ENCODE measurements around the gene SERPINB6.

GRCh38 chr6:2937627-2938003 is 33.8 kb downstream of the SERPINB6 start:
- TF ChIP-seq, protein P1, sequence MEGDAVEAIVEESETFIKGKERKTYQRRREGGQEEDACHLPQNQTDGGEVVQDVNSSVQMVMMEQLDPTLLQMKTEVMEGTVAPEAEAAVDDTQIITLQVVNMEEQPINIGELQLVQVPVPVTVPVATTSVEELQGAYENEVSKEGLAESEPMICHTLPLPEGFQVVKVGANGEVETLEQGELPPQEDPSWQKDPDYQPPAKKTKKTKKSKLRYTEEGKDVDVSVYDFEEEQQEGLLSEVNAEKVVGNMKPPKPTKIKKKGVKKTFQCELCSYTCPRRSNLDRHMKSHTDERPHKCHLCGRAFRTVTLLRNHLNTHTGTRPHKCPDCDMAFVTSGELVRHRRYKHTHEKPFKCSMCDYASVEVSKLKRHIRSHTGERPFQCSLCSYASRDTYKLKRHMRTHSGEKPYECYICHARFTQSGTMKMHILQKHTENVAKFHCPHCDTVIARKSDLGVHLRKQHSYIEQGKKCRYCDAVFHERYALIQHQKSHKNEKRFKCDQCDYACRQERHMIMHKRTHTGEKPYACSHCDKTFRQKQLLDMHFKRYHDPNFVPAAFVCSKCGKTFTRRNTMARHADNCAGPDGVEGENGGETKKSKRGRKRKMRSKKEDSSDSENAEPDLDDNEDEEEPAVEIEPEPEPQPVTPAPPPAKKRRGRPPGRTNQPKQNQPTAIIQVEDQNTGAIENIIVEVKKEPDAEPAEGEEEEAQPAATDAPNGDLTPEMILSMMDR (IDR thresholded peaks at IDR 0.05) = no peak
- TF ChIP-seq POLR2A (IDR thresholded peaks at IDR 0.05) = no peak

All from esophagus squamous epithelium (tissue), 4 donors.